GM19239 (cell line): Measurements from ENCODE around the gene MAP3K10.
"Not testable (repeated sequence)": the region's sequence is repeated elsewhere in the genome, so short reads cannot be mapped to it uniquely, and the experiment has no call there.

ENCODE experiments used
- DNase-seq: peaks from one replicate; pipeline ENCODE4 v3.0.0; 2011; ENCODE audit warnings: low spot score; ENCODE audit not compliant: insufficient read length
- FAIRE-seq: peaks from 2 replicates; lab custom pipeline; 2011; peaks lifted over from hg19 to GRCh38; lab: Jason Lieb, UNC

MAP3K10 gene

DNA sequence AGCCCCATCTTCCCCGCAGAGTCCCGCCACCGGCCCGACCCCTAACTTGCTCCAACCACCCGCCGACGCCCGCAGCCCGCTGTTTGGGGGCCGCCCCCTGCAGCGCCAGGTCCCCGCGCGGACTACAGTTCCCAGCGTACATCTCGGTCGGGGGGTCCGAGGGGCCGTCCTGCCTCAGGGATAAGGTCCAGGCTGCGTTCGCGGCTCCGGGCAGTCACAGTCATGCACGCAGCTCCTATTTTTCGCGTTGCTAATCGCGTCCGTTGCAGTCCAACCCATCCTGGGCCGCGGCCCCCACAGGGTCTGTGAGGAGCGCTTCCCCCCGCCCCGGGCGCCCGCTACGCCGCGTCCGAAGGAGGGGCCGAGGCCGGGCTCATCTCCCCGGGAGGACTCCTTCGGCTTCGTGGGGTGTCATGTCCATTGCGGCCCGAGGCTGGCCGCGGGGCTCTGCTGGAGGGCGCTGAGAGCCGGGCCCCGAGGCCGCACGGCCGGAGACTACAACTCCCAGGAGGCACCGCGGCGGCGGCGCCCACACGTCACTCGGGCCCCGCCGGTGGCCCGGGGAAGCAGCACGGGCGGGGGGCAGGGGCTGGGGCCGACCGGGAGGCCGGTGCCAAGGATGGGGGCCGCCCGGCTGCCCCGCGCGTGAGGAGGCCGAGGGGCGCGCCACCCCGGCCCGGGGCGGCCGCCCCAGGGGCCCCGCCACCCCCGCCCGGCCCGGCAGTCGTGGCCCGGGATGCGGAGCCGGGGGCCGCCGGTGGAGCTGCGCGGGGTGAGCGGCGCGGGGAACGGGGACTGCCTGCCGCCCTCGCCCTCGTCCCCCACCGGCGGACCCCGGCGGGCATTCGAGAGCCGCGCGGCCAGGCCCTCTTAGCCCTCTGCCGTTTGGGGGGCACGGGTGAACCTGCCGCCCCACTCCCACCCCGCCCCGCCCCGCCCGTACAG is at the start of gene MAP3K10:
TSS of gene MAP3K10 (plus strand) at position 536 of the 945 bp plus-strand sequence. CDS start 606 bp downstream, outside the sequence.
- DNase-seq (peak; percentile 94), FAIRE-seq (no peak)

DNA sequence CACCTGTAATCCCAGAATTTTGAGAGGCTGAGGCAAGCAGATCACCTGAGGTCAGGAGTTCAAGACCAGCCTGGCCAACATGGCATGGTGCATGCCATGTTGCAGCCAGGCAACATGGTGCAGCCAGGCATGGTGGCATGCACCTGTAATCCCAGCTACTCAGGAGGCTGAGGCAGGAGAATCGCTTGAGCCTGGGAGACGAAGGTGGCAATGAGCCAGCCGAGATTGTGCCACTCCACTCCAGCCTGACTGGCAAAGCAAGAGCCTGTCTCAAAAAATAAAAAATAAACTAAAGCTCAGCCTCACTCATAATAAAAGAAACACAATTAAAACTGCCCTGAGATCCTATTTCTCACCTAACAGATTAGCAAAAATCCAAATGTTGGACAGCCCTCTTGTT is 49.7 kb upstream of the MAP3K10 start:
- DNase-seq (no peak), FAIRE-seq (no peak)

DNA sequence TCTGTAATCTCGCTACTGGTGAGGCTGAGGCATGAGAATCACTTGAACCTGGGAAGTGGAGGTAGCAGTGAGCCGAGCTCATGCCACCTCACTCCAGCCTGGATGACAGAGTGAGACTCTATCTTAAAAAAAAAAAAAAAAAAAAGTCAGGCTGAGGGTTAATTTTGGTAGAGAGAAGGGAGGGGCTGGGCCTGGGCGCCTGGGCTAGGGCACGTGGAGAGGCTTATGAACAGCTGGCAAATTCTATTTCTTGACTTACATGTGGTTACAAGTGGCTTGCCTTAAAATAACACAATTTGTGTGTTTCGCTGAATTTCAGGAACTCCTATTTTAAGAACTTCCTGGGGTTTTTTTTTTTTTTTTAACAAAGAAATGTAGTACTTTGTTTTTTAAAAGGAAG is 47.6 kb upstream of the MAP3K10 start:
- FAIRE-seq: peak; percentile 68
- DNase-seq: no peak

DNA sequence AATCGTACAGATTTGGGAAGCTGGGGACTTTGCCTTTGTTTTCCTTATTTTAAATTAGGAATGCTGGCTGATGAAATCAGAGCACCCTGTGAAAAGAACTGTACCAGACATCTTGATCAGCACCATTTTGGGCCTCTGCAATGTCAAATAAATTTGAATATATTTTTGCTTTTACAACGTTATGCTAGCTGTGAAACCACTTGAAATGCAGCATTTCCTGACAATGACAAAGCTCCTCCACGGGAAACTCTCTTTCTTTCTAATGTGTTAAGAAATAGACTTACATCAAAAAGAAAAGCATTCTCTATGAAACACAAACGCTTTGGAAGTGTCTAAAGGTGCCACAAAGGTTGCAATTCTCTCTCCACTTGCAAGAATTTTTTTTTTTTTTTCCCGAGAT is 47.1 kb upstream of the MAP3K10 start:
- no peak for DNase-seq
- no peak for FAIRE-seq

DNA sequence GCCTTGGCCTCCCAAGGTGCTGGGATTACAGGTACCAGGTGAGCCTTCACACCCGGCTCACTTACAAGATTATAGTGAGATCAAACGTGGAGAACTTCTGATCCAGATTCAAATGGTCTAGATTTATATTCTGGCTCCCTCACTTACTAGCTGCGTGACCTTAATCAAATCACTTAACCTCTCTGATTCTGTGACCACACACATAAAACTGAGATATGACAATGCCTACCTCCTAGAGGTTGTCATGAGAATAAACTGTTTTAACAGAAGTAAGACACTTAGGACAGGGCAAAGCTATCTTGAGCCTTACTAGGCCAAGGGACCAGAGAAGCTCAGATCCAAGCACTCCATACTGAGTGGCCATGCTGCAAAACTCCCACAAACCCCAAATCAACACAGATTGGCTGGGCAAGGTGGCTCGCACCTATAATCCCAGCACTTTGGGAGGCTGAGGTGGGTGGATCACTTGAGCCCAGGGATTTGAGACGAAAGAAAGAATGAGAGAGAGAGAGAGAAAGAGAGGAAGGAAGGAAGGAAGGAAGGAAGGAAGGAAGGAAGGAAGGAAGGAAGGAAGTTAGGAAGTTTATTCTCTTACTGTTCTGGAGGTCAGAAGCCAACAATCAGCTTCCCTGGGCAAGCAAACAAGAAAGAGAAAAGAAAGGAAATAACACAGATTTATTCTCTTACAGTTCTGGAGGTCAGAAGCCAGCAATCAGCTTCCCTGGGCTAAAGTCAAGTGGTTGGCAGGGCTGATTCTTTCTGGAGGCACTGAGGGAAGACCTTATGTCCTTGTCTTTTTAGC is 46.1 kb upstream of the MAP3K10 start:
- FAIRE-seq (no peak), DNase-seq (no peak)

DNA sequence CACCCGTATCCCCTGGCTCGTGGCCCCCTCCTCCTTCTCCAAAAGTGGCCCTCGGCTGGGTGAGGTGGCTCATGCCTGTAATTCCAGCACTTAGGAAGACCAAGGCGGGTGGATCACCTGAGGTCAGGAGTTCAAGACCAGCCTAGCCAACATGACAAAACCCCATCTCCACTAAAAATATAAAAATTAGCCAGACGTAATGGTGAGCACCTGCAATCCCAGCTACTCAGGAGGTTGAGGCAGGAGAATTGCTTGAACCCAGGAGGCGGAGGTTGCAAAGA is 45.5 kb upstream of the MAP3K10 start:
- not testable (repeated sequence) for FAIRE-seq, DNase-seq

DNA sequence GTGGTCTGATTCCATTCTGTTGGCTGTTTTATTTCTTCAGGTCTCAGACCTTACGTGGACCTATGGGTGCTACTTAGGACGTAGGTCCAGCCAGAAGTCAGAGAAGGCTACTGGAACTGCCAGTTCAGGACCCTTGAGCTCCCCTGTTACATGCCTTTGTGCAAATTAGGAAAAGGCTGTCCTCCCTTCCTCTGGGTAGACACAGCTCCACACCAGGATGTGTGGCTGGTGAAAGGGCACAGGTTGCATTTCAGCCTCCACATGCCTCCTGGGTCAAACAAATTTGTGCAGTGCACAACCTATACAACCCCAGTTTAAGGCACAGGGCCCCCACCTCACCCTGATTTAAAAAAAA is 43.9 kb upstream of the MAP3K10 start:
- DNase-seq (no peak), FAIRE-seq (no peak)

DNA sequence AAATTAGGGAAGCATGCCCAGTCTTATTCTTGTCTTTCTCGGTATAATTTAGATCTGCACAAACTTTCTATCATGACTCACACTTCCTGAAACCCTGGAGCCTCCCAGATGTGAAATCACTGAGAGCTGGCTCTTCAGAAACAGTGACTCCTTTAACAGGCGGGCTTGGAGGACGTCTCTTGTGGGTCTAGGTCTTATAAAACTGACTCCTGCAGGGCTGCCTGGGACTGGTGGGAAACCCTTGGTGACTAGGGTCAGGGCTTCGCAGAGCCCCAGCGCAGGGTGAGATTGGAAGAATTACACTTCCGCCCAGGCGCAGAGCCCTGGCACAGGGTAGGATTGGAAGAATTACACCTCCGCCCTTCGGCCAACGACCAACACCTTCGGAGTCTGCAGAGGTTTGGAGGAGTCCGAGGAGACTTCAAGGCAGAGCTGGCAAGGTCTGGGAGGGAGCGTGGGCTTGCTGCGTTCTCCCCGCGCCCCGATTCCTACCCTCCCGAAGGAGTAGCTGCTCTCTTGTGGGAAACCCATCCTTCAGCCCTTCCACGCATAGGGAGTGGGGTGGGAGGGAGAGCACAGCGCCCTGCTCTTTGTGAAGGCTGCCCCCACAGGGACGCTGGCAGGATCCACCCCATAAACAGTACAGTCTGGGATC is 43.4 kb upstream of the MAP3K10 start:
- DNase-seq (no peak), FAIRE-seq (no peak)

DNA sequence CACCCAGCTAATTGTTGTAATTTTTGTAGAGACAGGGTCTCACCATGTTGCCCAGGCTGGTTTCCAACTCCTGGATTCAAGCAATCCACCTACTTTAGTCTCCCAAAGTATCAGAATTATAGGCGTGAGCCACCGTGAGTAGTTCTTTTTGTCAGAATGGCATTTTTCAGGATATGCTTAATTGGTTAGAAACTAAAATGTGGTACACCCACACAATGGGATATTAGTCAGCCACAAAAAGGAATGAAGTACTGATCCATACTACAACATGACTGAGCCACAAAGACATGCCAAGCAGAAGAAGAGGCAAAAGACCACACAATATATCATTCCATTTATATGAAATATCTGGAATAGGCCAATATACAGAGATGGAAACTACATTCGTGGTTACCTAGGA is 41.7 kb upstream of the MAP3K10 start:
- FAIRE-seq (no peak), DNase-seq (no peak)

DNA sequence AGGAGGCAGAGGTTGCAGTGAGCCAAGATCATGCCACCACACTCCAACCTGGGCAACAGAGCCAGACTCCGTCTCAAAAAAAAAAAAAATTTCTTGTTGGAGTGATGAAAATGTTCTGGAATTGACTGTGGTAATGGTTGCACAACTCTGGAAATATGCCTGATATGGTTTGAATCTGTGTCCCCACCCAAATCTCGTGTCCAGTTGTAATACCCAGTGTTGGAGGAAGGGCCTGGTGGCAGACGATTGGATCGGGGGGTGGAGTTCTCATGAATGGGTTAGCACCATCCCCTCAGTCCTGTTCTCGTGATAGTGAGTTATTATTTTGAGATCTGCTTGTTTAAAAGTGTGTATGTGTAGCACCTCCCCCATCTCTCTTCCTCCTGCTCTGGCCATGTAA is 41.1 kb upstream of the MAP3K10 start:
- no peak for FAIRE-seq
- no peak for DNase-seq

DNA sequence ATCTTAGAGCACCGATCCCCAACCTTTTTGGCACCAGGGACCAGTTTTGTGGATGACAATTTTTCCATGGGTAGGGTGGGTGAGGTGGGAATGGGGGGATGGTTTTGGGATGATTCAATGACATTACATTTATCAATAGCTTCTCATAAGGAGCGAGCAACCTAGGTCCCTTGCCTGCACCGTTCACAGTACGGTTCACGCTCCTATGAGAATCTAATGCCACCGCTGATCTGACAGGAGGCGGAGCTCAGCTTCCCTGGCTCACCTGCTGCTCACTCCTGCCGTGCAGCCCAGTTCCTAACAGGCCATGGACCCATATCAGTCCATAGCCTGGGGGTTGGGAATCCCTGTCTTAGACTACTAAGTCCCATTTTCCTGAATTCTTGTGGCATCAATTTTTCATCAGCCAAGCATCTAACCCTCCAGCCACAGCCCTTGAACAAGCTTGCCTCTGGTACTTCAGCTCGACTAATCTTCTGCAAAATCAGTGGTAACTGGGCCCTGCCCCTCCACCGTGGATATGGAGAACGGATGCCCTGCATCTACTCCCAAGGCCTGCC is 37.0 kb upstream of the MAP3K10 start:
- FAIRE-seq (no peak), DNase-seq (no peak)

DNA sequence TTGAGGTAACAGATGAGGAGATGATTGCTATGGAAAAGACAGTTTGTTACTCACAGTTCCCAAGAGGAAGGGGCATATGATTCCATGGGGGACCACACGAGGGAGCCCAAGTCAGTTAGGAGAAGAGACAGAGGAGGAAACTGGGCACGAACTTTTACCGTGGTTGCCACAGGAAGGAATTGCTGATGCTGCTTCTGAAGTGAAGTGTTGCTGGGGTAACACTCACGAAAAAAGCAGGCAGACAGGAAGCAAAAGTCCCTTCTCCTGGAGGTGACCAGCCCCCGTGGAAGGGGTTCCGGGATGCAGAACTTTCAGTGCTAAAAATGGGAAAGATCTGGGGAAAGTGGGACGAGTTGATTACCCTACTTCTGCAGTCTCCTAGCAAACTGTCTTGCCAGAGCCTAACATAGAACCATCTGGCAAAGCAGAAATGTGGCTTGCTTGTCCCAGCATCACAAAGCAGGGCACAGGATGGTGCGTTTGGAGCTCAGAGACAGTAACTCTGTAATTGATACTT is 35.4 kb upstream of the MAP3K10 start:
- DNase-seq (no peak), FAIRE-seq (no peak)

DNA sequence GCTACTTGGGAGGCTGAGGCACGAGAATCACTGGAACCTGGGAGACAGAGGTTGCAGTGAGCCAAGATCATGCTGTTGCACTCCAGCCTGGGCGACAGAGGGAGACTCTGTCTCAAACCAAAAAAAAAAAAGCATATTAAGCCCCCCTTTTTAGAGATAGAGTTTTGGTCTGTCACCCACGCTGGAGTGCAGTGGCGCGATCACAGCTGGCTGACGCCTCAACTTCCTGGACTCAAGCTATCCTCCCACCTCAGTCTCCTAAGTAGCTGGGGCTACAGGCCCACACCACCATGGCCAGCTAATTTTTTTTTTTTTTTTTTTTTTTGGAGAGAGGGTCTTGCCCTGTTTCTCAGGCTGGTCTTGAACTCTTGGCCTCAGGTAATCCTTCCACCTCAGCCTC is 34.2 kb upstream of the MAP3K10 start:
- FAIRE-seq: no peak
- DNase-seq: no peak

DNA sequence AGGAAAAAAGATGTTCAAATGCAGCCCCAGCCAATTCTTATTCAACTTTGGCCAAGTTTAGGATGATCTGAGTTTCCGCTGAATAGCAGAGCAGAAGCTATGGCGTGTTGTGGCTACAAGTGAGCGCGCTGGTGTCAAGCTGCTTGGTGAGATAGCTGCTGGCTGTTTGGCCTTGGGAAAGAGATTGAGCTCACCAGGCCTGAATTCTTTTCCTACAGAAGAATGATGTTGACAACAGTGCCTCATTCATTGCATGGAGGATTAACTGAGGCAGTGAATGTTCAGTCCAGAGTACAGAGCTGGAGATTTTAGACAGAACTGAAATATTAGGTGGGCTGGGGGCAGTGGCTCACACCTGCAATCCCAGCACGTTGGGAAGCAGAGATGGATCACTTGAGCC is 31.5 kb upstream of the MAP3K10 start:
- FAIRE-seq: no peak
- DNase-seq: no peak

DNA sequence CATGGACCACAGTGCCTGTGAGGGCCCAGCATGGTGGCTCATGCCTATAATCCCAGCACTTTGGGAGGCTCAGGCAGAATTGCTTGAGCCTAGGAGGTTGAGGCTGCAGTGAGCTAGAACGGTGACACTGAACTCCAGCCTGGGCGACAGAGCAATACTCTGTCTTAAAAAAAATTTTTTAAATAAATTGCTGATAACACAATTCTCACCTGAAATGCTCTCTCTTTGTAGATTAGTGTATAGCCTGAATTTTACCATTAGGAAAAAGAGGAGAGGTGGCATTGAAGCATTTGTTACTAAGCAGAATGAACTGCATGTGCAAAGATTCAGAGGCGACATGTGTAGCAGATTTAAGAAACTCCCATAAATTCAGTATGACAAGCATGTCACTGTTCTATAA is 29.1 kb upstream of the MAP3K10 start:
- FAIRE-seq (no peak), DNase-seq (no peak)

DNA sequence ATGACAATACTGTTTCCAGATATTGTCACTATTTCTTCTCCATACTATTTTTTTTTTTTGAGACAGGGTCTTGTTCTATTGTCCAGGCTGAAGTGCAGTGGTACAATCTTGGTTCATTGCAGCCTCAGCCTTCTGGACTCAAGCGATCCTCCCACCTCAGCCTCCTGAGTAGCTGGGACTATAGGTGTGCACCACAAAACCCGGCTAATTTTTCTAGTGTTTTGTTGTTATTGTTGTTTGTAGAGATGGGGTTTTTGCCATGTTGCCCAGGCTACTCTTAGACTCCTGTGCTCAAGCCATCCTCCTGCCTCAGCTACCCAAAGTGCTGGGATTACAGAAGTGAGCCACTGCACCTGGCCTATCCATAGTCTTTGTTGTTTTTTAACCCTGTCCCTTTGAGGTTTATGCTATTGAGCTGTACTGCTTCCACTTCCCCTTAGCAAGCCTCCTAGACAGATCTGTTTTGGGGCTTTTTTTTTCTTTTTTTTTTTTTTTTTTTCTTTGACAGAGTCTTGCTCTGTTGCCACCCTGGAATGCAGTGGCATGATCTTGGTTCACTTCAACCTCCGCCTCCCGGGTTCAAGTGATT is 27.6 kb upstream of the MAP3K10 start:
- no peak for DNase-seq

DNA sequence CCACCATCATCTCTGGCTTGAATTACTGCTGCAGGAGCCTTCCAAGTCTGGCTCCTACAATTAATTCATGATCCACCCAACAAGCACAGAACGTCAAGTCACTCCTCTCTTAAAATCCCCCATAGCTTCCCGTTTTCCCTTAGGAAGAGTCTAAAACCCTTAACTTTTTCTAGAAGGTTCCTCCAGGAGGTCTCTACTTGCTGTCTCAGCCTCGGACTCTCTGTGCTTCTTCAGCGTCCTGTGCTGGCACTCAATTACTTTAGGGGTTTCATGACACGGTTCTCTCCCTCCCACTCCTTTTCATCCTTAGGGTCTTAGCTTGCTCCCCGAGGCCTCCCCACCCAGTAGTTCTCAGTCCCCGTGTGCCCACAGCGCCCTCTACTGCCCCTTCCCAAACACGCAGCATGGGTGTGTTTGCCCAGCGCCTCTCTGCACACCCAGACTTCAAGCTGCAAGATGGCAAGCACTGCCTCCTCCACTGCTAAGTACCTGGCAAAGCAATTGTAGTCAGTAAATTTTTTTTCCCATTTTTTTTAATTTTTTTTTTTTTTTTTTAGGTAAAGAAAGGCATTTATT is 25.8 kb upstream of the MAP3K10 start:
- FAIRE-seq (peak; percentile 52), DNase-seq (peak; percentile 67)

More for the DNA sequence above, 27.6 kb upstream of the MAP3K10 start:
- peak; percentile 26 for FAIRE-seq

DNA sequence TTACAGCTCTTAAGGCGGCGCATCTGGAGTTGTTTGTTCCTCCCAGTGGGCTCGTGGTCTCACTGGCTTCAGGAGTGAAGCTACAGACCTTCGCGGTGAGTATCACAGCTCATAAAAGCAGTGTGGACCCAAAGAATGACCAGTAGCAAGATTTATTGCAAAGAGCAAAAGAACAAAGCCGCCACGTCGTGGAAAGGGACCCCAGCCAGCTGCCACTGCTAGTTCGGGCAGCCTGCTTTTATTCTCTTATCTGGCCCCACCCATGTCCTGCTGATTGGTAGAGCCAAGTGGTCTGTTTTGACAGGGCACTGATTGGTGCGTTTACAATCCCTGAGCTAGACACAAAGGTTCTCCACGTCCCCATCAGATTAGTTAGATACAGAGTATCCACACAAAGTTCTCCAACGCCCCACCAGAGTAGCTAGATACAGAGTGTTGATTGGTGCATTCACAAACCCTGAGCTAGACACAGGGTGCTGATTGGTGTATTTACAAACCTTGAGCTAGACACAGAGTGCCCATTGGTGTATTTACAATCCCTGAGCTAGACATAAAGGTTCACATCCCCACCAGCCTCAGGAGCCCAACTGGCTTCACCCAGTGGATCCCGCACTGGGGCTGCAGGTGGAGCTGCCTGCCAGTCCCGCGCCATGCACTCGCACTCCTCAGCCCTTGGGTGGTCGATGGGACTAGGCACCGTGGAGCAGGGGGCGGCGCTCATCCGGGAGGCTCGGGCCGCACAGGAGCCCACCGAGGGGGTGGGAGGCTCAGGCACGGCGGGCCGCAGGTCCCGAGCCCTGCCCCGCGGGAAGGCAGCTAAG is 21.5 kb upstream of the MAP3K10 start:
- not testable (repeated sequence) for DNase-seq, FAIRE-seq
